ENCODE data around the gene SLC30A4. TPM values are rescaled to one million over a fixed set of nuclear protein-coding genes. Genes with fewer than 3 reads are reported as not detected.

SLC30A4 gene
- total and polyA plus RNA-seq, 2 of the 8 experiments (the other 6 are each of a cell fraction or from before 2014, with no cell fraction given): under 0.01 to 0.07 TPM

DNA sequence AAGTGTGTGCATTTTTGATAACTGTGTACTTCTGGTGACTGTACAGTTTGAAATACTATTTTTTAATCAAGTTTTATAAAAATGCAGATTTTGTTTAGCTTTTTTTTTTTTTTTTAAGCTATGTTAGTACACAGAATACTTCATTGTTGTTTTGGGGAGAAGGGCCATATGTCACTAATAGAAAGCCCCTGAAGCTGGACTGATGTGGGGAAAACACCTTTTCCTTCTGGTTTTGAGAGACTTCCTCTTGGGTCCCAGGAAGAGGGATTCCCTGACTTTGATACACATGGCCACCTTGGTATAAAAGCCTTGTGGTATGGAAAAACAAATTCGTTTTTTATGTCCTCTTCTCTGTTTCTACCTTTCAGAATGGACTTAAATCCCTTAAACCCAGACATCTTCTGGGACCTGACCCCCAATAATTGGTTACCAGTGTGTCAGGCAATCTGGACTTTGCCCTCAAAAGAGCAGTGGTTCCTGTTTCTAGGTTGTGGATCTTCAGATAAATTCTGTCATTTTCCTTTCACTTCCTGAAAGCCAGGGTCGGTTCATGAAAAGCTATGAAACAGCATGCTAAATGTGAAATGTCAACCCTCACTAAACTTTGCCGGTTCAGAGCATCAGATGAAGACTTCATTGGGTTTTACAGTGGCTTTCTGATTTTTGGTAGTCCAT, 33.5 kb upstream of the SLC30A4 start (continued):
- TF ChIP-seq, protein P1, sequence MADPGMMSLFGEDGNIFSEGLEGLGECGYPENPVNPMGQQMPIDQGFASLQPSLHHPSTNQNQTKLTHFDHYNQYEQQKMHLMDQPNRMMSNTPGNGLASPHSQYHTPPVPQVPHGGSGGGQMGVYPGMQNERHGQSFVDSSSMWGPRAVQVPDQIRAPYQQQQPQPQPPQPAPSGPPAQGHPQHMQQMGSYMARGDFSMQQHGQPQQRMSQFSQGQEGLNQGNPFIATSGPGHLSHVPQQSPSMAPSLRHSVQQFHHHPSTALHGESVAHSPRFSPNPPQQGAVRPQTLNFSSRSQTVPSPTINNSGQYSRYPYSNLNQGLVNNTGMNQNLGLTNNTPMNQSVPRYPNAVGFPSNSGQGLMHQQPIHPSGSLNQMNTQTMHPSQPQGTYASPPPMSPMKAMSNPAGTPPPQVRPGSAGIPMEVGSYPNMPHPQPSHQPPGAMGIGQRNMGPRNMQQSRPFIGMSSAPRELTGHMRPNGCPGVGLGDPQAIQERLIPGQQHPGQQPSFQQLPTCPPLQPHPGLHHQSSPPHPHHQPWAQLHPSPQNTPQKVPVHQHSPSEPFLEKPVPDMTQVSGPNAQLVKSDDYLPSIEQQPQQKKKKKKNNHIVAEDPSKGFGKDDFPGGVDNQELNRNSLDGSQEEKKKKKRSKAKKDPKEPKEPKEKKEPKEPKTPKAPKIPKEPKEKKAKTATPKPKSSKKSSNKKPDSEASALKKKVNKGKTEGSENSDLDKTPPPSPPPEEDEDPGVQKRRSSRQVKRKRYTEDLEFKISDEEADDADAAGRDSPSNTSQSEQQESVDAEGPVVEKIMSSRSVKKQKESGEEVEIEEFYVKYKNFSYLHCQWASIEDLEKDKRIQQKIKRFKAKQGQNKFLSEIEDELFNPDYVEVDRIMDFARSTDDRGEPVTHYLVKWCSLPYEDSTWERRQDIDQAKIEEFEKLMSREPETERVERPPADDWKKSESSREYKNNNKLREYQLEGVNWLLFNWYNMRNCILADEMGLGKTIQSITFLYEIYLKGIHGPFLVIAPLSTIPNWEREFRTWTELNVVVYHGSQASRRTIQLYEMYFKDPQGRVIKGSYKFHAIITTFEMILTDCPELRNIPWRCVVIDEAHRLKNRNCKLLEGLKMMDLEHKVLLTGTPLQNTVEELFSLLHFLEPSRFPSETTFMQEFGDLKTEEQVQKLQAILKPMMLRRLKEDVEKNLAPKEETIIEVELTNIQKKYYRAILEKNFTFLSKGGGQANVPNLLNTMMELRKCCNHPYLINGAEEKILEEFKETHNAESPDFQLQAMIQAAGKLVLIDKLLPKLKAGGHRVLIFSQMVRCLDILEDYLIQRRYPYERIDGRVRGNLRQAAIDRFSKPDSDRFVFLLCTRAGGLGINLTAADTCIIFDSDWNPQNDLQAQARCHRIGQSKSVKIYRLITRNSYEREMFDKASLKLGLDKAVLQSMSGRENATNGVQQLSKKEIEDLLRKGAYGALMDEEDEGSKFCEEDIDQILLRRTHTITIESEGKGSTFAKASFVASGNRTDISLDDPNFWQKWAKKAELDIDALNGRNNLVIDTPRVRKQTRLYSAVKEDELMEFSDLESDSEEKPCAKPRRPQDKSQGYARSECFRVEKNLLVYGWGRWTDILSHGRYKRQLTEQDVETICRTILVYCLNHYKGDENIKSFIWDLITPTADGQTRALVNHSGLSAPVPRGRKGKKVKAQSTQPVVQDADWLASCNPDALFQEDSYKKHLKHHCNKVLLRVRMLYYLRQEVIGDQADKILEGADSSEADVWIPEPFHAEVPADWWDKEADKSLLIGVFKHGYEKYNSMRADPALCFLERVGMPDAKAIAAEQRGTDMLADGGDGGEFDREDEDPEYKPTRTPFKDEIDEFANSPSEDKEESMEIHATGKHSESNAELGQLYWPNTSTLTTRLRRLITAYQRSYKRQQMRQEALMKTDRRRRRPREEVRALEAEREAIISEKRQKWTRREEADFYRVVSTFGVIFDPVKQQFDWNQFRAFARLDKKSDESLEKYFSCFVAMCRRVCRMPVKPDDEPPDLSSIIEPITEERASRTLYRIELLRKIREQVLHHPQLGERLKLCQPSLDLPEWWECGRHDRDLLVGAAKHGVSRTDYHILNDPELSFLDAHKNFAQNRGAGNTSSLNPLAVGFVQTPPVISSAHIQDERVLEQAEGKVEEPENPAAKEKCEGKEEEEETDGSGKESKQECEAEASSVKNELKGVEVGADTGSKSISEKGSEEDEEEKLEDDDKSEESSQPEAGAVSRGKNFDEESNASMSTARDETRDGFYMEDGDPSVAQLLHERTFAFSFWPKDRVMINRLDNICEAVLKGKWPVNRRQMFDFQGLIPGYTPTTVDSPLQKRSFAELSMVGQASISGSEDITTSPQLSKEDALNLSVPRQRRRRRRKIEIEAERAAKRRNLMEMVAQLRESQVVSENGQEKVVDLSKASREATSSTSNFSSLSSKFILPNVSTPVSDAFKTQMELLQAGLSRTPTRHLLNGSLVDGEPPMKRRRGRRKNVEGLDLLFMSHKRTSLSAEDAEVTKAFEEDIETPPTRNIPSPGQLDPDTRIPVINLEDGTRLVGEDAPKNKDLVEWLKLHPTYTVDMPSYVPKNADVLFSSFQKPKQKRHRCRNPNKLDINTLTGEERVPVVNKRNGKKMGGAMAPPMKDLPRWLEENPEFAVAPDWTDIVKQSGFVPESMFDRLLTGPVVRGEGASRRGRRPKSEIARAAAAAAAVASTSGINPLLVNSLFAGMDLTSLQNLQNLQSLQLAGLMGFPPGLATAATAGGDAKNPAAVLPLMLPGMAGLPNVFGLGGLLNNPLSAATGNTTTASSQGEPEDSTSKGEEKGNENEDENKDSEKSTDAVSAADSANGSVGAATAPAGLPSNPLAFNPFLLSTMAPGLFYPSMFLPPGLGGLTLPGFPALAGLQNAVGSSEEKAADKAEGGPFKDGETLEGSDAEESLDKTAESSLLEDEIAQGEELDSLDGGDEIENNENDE (IDR thresholded peaks at IDR 0.05; ENCODE audit: insufficient replicate concordance, low read length): no peak
- TF ChIP-seq SP1 (IDR thresholded peaks at IDR 0.05; ENCODE audit: low read depth, low read length): no peak

All from H1 (cell line).